HG03439 (cell line): Measurements from ENCODE around the gene RAB11FIP2.
"Not testable (repeated sequence)": the region's sequence is repeated elsewhere in the genome, so short reads cannot be mapped to it uniquely, and the experiment has no call there.

Experiments
- ATAC-seq: cut with Tn5 transposase; IDR thresholded peaks from one replicate; pipeline ENCODE4 v1.9.1; 2021; ENCODE audit warnings: mild to moderate bottlenecking, moderate library complexity; ENCODE audit not compliant: unreplicated experiment

RAB11FIP2 gene, protein sequence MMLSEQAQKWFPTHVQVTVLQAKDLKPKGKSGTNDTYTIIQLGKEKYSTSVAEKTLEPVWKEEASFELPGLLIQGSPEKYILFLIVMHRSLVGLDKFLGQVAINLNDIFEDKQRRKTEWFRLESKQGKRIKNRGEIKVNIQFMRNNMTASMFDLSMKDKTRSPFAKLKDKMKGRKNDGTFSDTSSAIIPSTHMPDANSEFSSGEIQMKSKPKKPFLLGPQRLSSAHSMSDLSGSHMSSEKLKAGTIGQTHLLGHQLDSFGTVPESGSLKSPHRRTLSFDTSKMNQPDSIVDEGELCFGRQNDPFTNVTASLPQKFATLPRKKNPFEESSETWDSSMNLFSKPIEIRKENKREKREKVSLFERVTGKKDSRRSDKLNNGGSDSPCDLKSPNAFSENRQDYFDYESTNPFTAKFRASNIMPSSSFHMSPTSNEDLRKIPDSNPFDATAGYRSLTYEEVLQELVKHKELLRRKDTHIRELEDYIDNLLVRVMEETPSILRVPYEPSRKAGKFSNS

DNA sequence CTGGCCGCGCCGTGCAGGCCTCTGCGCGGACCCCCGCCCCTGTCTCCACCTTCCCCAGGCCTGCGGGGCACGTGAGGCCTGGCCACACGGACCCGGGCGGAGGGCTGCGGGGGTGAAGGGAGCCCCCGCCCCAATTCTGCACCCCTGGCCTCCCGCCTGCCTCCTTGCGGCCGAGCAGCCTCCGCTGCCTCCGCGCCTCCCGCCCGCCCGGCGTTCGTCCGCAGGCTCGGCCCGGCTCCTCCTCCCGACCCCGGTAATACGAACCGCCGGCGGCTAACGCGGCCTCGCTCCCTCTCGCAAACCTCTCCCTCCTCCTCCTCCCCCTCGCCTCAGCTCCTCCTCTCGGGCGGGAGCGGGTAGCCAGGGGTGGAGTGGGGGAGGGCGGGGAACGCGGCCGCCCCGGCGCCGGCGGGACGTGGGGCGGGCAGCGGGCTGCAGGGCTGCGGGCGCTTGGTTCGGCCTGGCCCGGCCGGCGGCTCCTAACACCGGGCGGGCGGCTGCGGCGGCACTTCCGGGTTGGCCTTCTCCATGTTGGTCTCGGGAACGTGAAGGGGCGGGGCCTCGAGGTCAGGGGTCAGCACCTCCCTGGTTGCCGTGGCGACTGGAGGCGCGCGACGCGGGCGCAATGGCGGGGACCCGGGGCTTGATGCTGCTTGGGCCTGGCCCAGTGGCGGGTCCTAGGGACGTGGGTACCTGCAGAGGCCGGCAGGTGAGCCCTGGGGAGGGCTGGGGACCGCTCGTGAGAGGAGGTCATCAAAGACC, at the start of gene RAB11FIP2:
RAB11FIP2 (minus strand) TSS at position 547 of the 762 bp plus-strand sequence. CDS start 778 bp downstream, outside the sequence.
- peak; percentile 98 for ATAC-seq

DNA sequence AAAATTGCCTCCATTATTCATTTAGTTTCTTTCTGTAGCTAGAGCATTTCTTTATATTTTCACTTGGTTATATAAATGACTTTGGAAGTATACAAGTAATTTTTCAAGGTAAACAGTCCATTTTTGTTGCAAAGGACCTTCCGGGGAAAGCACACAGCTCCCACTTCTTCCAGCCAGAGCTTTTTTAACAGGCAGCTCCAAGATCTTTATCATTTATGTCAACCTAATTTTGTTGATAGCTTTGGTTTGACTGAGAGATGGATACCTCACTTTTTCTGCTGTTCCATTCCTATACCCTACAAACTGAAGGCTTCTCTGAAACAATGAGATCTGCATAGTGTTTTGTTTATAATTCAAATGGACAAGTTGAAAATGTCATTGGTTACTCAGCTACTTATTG, 49.3 kb upstream of the RAB11FIP2 start:
- no peak for ATAC-seq

DNA sequence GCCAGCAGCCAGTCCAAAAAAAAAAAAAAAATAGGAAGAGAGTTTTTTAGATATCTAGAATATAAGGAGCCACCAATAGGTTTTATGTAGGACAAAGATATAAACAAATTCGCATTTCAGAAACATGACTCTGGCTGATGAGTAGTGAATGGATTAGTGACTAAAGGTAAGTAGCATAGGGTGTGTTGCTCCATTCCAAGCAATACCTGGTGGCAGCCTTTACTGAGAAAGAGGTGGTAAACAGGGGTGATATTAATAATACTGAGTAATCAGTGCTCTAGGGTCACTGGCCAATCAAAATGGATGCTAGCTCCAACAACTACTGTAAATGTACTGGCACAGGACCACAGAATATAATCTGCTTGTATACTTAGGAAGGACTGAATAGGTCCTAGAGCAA, 45.5 kb upstream of the RAB11FIP2 start:
- ATAC-seq: no peak

DNA sequence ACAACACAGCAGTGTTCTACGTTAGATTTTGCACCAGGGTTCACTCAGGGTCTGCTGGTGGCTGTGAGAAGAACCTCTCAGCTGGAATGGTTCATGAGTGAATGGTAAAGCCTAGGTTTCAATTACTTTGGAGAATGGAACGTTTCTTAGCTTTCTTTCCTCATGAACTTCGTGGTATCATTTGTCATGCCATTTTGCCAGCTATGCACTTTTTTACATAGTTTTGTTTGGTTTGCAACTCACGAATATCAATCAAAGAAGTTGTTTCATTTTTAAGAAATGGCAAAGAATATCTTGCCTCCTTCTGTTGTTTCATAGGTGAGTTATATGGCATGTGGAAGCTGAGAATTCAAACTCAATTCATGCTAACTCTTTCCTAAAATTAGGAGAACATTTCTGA, 34.1 kb upstream of the RAB11FIP2 start:
- ATAC-seq: no peak

DNA sequence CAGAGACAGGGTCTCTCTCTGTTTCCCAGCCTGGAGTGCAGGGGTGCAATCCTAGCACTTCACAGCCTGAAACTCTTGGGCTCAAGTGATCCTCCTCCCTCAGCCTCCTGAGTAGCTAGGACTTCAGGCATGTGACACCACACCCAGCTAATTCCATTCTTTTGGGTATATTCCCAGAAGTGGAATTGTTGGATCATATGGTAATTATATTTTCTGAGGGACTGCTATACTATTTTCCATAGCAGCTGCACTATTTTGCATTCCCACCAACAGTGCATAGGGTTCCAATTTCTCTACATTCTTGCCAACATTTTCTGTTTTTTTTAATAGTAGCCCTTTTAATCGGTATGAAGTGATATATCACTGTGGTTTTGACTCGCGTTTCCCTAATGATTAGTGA, 30.0 kb upstream of the RAB11FIP2 start:
- no peak for ATAC-seq

DNA sequence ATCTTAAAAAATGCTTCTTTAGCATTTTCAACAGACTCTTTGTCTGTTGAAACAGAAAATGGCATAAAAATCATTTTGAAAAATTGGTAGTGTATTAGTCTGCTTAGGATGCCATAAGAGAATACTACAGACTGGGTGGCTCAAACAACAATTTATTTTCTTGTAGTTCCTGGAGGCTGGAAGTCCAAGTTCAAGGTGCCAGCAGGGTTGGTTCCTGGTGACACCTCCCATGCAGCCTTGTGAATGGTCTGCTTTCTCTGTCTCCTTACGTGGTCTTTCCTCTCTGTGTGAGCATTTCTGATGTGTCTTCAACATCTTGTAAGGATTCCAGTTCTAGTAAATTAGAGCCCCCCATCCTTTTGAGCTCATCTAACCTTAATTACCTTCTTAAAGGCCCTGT, 26.1 kb upstream of the RAB11FIP2 start:
- ATAC-seq: no peak

DNA sequence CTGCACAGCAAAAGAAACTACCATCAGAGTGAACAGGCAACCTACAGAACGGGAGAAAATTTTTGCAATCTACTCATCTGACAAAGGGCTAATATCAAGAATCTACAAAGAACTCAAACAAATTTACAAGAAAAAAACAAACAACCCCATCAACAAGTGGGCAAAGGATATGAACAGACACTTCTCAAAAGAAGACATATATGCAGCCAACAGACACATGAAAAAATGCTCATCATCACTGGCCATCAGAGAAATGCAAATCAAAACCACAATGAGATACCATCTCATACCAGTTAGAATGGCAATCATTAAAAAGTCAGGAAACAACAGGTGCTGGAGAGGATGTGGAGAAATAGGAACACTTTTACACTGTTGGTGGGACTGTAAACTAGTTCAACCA, 20.6 kb upstream of the RAB11FIP2 start:
- ATAC-seq: not testable (repeated sequence)

DNA sequence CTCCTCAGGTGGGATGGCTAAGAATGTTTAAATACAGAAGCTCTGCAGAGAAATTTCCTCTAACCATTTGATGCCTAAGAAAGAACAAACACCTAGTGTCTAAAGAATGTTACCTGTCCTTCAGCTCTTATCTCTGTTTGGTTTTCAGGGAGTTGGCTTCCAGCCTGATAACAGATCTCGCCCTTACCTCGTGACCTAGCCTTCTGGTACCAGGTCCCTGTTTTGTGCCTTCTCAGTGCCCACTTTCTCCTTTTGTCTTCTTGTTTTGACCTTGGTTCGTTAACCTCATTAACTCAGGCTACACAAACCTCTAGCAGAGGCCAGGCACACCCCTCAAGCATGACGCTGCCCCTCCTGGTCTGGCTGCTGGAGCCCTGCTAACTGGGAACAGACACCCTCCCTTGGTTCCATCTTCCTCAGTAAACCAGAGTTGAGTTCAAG, 16.1 kb upstream of the RAB11FIP2 start:
- ATAC-seq: no peak

DNA sequence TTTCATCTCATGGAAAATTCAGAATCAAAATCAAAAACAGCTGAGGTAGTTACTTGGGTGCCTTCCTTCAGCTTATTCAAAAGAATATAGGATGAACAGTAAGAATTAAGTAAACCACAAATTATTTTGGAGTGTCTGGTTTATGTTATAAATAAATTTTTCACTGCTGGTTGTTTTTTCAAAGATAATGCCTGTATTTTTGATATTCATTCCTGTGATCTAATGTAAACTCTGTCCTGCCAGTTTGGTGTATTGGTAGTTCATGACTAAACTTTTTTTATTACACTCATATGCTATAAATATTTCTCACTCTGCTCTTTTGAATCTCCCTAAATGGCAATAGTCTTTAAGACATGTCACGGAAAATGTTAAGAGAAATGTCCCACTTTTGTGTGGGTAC, 11.6 kb upstream of the RAB11FIP2 start:
- ATAC-seq: no peak

DNA sequence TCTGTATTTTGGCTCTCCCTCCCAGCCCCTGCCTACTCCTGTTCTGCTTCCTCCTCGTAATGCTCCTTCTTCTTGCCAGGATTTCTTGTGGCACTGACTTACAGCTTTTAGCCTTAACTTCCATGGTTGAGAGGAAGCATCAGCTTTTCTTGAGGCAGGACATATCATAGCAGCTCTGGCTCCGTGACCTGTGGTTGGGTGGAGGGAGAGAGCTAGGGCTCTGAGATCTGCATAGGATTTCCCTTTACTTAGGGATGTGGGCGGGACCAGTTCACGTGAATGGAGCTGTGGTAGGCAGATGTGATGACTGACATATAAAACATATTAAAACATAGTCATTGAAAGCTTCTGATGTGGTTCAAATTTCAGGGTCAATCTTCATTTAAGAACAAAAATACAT, 10.6 kb upstream of the RAB11FIP2 start:
- no peak for ATAC-seq

DNA sequence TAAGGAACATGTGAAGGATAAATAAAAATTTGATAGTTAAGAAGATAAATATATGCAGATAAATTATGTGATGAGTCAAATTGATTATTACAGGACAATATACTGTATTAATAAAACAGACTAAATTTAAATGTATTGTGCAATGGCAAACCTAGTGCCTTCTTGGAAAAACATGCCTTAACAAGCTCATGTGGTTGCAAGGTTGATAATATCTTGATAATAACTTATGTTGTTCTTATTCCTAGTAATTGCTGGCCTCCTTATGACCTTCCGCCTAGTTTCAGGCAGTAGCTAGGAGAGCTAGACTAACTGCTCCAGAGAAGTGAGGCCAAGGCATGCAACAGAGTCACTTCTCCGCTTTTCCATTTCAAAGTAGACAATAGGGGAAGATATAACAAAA, 7.6 kb upstream of the RAB11FIP2 start:
- ATAC-seq: no peak

DNA sequence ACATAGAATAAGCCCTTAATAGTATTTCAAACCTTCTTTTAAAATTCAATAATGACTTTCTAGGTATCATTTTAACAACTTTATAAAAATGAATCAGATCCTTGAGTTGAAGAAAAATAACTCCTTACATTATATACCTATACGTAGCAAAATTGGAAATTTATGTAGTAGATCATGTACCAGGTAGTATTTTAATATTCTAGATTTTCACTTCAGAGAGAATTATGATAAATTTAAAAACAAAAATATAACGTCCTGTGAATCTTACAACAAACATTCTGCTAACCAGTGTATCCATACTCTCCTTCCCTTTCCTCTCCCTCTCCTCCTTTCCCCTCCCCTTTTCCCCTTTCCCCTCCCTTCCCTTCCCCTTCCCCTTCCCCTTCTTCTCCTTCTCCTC, 6.1 kb upstream of the RAB11FIP2 start:
- no peak for ATAC-seq

DNA sequence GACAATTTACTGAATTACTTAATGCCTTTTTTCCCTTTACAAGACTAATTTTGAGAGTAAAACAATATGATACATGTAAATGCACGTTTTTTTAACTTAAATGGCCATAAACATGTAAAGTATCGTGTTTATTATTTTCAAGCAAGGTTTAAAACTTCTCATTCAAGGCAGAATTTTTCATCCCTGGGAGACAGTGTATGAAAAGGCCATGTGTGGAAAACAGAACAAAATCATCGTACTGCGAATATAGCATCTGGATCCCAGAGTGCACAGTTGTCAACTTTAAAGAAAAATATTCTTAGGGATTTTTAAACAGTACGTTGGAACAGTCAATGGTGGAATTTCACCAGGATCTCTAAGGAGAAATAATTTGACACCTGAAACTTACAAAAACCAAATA, 1.1 kb upstream of the RAB11FIP2 start:
- ATAC-seq: no peak

DNA sequence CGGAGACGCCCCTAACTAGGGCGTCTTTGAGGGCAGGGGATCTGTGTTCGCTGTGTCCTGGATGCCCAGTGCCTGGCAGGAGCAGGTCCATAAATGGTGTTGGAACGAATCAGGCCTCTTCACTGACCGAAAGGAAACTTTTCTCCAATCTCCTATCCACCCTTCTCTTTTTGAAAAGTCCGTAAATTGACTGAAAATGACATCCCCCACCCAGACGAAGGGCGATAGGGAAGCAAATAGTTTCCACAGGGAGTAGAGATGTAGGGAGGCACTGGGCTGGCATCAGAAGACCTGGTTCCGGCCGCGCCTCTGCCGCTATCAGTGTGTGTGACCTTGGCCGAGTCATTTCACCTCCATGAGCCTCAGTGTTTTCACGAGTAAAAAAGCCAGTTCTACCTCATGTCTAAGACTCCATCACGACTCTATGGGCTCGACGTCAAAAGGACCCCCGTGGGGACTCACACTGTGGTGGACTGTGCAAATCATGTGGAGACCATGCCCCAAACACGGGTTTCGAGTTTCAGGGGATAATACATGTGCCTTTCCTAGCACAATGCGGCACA, 497 bp upstream of the RAB11FIP2 start:
- ATAC-seq: peak; percentile 23

DNA sequence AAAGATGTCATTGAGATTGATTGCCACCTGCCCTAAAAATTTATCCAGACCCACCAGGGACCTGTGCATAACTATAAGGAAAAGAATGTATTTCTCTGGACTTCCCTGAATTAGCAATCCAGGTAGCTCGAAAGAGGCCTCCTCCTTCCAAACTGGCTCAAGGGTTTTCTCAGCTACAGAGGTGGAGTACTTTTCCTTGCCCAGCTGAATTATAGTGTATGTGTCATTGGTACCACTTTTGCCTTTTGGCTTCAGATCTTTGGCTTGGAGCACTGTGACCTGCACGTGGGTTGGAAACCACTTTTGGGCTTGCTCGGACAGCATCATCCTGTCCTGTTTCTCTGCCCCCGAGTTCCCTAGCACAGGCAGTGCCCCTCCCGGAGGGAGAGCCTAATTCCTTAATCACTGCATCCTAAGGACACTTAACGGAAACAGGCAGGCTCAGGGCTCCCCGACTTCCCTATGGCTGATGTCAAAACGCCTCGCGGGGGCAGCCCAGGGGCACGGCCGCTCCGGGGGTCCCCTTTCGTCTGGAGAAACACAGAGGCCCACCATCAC, 825 bp downstream of the RAB11FIP2 start:
- peak; percentile 30 for ATAC-seq

DNA sequence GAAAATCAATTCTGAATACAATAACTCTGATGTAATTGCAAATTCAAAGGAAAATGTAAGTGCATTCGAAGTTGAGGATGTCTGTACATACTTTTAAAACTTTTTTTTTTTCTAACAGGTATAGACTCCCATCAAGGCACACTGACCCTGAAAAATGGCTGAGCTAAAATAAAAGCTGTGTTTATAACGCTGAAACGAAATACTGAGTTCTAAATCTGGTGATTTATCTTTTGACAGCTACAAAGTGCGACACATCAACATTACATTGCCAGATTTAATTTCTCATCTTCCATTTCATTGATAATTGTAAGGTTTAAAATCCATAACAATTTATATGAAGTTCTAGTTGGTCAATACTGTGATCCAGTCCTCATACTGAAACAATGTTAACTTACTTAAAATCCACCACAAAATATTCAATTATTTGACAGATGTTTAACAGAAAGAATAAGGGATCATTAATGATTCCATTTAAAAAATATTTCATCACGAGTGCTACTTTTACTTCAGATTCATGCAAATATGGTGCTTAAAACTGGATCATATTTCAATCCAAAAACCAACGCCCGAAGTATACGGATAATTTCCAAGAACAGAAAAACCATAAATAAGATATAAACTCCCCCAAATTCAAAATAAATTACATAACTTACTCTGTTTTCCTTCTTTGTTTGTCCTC, 1.4 kb downstream of the RAB11FIP2 start:
- no peak for ATAC-seq

DNA sequence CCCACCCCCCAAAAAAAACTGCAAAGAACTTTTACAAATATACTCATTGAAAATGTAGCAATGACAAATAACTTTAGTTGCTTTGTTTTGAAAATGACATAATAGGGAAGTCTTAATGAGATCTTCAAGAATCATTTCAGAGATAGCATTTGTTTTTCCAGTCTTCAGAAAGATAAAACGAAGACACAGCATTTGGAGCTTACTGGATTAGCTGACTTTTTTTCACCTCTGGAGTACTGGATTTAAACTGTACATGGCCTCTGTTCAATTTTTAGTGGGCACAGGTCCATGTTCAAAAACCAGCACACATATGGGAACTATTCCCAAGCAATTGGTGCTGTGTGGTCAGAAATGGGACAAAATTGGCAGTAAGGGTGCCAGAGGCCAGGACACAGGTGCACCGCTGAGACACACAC, 3.9 kb downstream of the RAB11FIP2 start:
- no peak for ATAC-seq

DNA sequence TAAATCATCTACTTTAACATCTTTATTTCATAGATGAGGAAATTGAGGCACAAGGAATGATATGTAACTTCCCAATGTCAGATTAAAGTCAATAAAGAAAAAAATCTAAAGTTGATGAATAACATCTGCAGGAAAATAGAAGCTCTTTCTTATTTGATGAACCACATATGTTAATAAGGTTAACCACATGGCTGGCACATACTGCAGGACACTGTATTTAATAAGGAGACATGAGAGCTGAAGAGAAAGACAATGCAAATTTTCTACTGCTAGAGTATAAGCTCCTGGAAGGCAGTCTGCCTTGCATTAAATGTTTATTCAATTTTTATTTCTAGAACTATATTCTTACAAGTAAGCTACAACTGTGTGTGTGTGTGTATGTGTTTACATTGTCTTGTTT, 4.4 kb downstream of the RAB11FIP2 start:
- no peak for ATAC-seq

DNA sequence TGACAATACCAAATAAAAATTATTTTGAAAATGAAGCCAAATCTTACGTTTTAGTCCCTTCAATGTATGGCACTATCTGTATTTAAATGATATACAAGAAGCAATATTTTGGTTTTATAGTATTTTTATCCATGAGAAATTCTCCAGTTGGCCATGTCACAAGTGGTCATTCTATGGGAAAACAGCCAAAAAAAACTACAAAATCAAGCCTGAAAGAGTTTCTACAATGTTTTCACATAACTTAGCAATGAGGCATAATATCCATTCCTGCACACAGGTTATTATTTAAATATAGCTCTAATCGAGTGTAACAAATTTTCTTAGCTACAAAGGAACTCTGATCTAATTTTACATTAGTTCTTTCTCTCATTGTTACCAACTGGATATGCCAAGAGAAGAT, 5.4 kb downstream of the RAB11FIP2 start:
- ATAC-seq: no peak

DNA sequence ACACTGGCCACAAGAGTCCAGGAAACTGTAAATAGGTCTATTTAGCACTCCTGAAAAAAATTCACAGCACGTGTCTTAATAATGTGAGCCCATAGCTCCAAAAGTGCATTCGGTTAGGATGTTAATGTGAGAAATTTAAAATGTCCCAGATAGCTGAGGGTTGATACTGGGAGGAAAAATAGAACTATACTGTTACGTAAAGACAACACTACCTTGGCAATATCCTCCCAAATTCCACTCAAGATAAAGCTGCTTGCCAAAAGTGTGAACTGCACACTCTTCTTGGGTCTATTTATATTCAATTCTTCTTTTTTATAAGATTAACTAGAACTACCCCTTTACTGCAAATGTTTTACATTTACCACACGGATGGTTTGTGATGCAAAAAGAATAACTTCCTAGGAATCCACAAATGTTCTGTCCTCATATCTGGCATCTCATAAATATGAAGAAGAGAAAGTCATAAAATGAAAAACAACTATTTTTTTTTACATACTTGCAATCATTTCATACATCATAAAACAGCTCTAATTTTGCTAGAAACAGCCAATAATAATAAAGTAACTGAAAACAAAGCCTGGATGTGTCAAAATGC, 10.4 kb downstream of the RAB11FIP2 start:
- no peak for ATAC-seq
